Fibroblast of the aortic adventitia (primary cell): ENCODE measurements around the gene SPG11. TPM values are rescaled to one million over a fixed set of nuclear protein-coding genes. Genes with fewer than 3 reads are reported as not detected.
A peak's percentile ranks its signal among the peaks of the same experiment; 100 is the strongest.

Experiments used
- DNase-seq: peaks from one replicate; pipeline ENCODE4 v3.0.0-alpha.2; 2010; ENCODE audit warnings: low read depth
- H3K4me3 ChIP-seq: 2 replicates; pipeline ENCODE4 v1.5.1; 2011; ENCODE audit warnings: low read depth, mild to moderate bottlenecking, control low read depth, low read length, moderate library complexity
- total RNA-seq: library from RNA; depleted of rRNA; stranded (reverse); fragments of >200 nt; gene quantifications from 2 replicates; pipeline ENCODE4 v1.2.3, GENCODE V29; 2012; ENCODE audit warnings: low replicate concordance
- TF ChIP-seq, protein P1 (sequence below): IDR thresholded peaks from 2 replicates; pipeline ENCODE4 v1.5.1; 2011; ENCODE audit warnings: mild to moderate bottlenecking, low read length, control low read depth, inconsistent platforms; ENCODE audit not compliant: insufficient read depth

SPG11 gene
- total RNA-seq, 1 donor = 84.8 TPM

DNA sequence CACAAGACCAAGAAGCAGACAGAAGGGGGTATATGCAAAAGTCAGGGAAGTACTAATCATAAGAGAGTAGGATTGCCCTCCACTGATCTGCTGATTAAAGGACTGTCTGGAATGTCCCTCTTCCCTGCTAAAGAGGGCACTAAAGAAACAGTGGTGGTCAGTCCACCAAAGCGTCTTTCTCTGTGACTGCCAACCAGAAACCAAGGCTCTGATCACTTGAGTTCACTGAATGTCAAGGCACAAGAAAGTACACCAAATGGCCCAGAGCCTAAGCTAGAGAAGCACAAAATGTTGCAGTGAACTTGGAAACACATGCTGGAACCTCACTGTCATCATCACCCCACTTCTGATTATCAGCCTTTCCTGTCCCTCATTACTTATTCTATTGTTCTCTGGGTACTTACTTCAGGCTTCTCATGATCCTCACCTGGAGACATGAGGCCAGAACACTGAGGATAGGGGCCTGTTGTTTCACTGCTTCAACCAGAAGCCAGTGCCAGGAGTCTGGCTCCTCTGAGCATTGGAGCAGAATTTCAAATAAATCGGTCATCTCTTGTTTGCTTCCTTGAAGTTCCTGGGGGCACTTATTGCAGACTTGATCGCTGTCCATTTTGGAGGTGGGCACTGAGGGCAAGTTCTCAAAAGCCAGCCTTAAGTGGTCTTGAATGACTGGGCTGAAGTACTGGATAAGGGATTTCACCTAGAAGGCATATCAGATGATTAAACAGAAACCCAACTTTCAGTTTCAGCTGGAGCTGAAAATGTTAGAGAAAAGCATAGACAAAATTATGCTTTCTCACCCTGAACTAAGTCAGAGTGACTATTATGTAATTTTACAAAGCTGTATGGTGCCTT, 67.6 kb downstream of the SPG11 start:
- H3K4me3 ChIP-seq = no peak overlapping the region
- no peak for DNase-seq
- TF ChIP-seq, protein P1, sequence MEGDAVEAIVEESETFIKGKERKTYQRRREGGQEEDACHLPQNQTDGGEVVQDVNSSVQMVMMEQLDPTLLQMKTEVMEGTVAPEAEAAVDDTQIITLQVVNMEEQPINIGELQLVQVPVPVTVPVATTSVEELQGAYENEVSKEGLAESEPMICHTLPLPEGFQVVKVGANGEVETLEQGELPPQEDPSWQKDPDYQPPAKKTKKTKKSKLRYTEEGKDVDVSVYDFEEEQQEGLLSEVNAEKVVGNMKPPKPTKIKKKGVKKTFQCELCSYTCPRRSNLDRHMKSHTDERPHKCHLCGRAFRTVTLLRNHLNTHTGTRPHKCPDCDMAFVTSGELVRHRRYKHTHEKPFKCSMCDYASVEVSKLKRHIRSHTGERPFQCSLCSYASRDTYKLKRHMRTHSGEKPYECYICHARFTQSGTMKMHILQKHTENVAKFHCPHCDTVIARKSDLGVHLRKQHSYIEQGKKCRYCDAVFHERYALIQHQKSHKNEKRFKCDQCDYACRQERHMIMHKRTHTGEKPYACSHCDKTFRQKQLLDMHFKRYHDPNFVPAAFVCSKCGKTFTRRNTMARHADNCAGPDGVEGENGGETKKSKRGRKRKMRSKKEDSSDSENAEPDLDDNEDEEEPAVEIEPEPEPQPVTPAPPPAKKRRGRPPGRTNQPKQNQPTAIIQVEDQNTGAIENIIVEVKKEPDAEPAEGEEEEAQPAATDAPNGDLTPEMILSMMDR = no peak

DNA sequence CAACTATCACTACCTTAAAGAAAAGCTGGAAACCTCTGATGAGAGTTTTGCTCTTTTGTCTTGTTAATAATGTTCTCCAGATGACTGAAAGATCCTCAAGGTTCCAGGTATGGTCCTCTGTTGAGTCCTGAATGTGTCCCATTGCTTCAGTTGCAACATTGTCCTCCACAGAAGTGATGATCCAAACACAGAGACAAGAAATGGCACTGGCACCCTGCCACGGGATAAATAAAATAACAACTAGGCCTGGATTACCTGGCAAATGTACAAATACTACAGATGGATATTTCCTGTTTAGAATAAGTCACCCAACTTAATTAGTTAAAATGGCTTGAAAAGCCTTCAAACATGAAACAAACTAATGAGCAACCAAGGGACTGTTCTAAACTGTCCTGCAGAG, 68.2 kb downstream of the SPG11 start:
- no peak for DNase-seq
- H3K4me3 ChIP-seq = no peak overlapping the region
- TF ChIP-seq, protein P1 = no peak

DNA sequence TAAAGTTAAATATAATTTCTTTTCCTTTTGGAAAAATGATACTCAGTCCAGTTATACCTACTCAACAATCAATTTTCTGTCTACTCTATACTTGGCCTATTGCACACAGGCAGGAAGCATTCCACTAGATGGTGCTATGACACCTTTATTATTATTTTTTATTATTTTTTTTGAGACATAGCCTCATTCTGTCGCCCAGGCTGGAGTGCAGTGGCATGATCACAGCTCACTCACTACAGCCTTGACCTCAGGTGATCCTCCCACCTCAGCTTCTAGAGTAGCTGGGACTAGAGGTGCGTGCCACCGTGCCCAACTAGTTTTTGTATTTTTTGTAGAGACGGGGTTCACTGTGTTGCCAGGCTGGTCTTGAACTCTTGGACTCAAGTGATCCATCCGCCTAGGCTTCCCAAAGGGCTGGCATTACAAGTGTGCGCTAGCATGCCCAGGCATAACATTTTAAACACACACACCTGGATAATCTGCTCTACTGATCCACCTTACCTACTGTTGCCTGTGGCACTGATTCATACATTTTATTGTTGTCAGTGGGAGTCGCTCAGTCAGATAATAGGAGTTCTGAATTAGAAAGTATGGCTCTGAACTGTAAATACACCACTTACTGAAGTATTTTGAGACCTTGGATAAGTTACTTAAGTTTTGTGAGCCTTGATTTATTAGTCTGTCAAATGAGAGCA, 70.3 kb downstream of the SPG11 start:
- no peak overlapping the region for H3K4me3 ChIP-seq
- TF ChIP-seq, protein P1 = peak; percentile 51
- DNase-seq = peak; percentile 19

DNA sequence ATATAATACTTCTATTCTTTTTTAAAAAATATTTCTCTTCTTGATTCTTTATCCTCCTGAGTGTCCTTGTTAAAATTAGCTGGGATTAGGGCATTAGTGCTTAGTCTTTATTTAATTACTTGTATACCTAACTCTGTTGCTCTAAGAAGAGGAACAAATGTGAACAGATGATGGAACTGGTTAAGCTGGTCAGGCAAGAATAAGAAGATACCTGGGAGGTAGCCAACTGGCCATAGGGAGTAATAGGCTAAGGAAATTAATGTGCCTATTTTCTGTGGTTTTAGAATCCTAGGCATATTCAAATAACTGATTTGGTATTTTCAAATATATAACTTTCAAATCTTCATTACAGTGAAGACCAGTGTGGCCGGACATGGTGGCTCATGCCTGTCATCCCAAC, 72.1 kb downstream of the SPG11 start:
- DNase-seq = no peak
- no peak overlapping the region for H3K4me3 ChIP-seq
- TF ChIP-seq, protein P1 = no peak

DNA sequence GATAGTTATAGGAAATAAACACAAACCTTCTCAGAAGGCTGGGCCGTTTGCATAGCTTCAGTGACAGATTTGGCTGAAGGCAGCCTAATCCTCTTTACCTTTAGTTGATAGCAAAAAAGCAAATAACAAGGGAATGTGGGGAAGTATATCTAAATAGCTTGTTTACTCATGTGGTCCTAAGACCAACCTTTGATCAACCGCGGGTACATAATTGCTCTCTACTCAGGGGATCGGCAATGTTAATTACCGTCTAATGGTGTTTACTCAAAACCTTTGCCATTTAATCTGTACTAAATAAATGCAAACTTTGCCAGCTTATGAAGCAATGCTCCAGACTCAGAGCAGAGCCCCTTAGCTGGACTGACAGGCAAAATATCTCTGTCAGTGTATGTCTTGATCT, 74.9 kb downstream of the SPG11 start:
- DNase-seq = no peak
- H3K4me3 ChIP-seq = no peak overlapping the region
- TF ChIP-seq, protein P1 = no peak

DNA sequence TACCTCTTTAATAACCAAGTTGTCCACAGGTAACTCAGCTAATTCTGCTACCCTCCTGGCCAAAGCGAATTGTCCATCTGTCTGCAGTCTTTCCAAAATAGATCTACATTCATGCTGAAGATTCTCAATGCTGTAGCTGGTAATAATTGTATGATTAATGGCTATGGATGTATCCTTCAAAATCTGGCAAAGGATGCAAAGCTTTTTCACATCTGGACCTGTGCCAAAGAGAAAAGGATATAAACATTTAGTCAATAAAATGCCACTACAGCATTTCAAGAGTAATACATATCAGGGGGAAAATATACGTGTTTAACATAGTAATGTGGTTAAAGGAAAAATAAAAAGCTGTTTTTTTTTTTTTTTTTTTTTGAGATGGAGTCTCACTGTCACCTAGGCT, 77.8 kb downstream of the SPG11 start:
- TF ChIP-seq, protein P1 = no peak
- no peak overlapping the region for H3K4me3 ChIP-seq
- no peak for DNase-seq
